Fibroblast of lung (primary cell): Measurements from ENCODE around the gene SNAP23.

Source experiments
- CTCF ChIP-seq, 2 donors: IDR thresholded peaks in 1 of 2; conservative IDR thresholded peaks in 1 of 2; 1 replicate in 1 of 2; 2 replicates in 1 of 2; pipeline ENCODE4 v1.5.1; 2011 to 2012; ENCODE audit warnings: low read length in 2 of 2, control low read depth in 1 of 2, inconsistent platforms in 1 of 2, low read depth in 1 of 2, mild to moderate bottlenecking in 1 of 2
- EZH2 ChIP-seq: IDR thresholded peaks from 2 replicates; pipeline ENCODE4 v1.5.1; 2012; ENCODE audit warnings: low read length, control low read depth, mild to moderate bottlenecking; ENCODE audit errors: missing control alignments

DNA sequence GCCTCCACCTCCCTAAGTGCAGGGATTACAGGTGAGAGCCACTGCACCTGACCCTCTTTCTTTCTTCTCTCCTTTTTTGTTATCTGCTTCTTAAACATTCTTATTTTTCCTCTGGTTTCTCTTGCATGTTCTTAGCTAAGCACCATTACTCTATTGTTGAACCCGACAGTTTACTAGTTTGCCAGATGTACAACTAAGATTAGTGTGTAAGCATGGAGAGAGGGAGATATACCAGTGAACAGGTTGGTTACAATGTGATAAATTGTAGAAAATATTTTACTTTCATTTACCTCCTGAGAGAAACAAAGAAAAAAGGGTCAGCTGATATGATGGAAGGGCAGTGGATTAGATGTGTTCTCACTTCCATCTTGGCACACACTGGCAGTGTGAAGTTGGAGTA is 58.1 kb downstream of the SNAP23 start:
- no peak for TF ChIP-seq CTCF (conservative IDR thresholded peaks at IDR 0.05 in 1 of 2, IDR thresholded peaks at IDR 0.05 in 1 of 2; ENCODE audit: low read depth in 1 of 2, low read length in 2 of 2)
- no peak for TF ChIP-seq EZH2
